GM21367 (cell line): ENCODE data around the gene ZNF469.

Experiments
- ATAC-seq: cut with Tn5 transposase; IDR thresholded peaks from one replicate; pipeline ENCODE4 v1.9.1; 2021; ENCODE audit not compliant: unreplicated experiment

The ZNF469 gene

GRCh38 chr16:88345721-88346560, 36.8 kb upstream of the ZNF469 start:
- no peak for ATAC-seq

GRCh38 chr16:88346680-88347505, 35.9 kb upstream of the ZNF469 start:
- no peak for ATAC-seq

- no peak for ATAC-seq
Measured at GRCh38 chr16:88347656-88348376, 34.9 kb upstream of the ZNF469 start.

GRCh38 chr16:88348377-88349152, 34.2 kb upstream of the ZNF469 start:
- ATAC-seq, result no peak

GRCh38 chr16:88349153-88349902, 33.4 kb upstream of the ZNF469 start:
- ATAC-seq, result no peak

GRCh38 chr16:88349903-88350900, 32.6 kb upstream of the ZNF469 start:
- no peak for ATAC-seq

- no peak for ATAC-seq
Measured at GRCh38 chr16:88350922-88351321, 31.8 kb upstream of the ZNF469 start.

- no peak for ATAC-seq
Measured at GRCh38 chr16:88351491-88352101, 31.2 kb upstream of the ZNF469 start.

GRCh38 chr16:88352261-88353200, 30.2 kb upstream of the ZNF469 start:
- no peak for ATAC-seq

- no peak for ATAC-seq
Measured at GRCh38 chr16:88353232-88353631, 29.5 kb upstream of the ZNF469 start.

- ATAC-seq, result no peak
Measured at GRCh38 chr16:88353691-88354090, 29.1 kb upstream of the ZNF469 start.

- no peak for ATAC-seq
Measured at GRCh38 chr16:88354229-88355092, 28.3 kb upstream of the ZNF469 start.

- ATAC-seq, result no peak
Measured at GRCh38 chr16:88355093-88355388, 27.7 kb upstream of the ZNF469 start.

- ATAC-seq, result no peak
Measured at GRCh38 chr16:88355389-88356123, 27.2 kb upstream of the ZNF469 start.

GRCh38 chr16:88356124-88356726, 26.5 kb upstream of the ZNF469 start:
- no peak for ATAC-seq
